Mucosa of descending colon (tissue), 3 donors: Measurements from ENCODE around the gene ISL2. TPM values are rescaled to one million over a fixed set of nuclear protein-coding genes. Genes with fewer than 3 reads are reported as not detected.
"Not testable (repeated sequence)": the region's sequence is repeated elsewhere in the genome, so short reads cannot be mapped to it uniquely, and the experiment has no call there.

Experiments
- ATAC-seq: fragments of 200-7000 bp; cut with Tn5 transposase; one replicate; pipeline ENCODE4 v1.9.1; 2020; ENCODE audit warnings: mild to moderate bottlenecking, moderate library complexity
- DNase-seq, 3 donors: peaks; one replicate each; pipeline ENCODE4 v3.0.0-alpha.2; 2020
- H3K36me3 ChIP-seq: fragments of 200-600 bp; one replicate; pipeline ENCODE4 v1.8.0; 2021; ENCODE audit warnings: low read depth, mild to moderate bottlenecking
- H3K4me1 ChIP-seq: fragments of 200-600 bp; one replicate; pipeline ENCODE4 v1.8.0; 2021; ENCODE audit warnings: low read depth, mild to moderate bottlenecking
- H3K4me3 ChIP-seq: fragments of 200-600 bp; one replicate; pipeline ENCODE4 v1.8.0; 2021; ENCODE audit warnings: mild to moderate bottlenecking
- H3K9me3 ChIP-seq: fragments of 200-600 bp; one replicate; pipeline ENCODE4 v1.8.0; 2021; ENCODE audit warnings: mild to moderate bottlenecking
- intact Hi-C, 2 donors: fragments of 100-400 bp; cut with DNase I in 1 of 2; cut with micrococcal nuclease in 1 of 2; formaldehyde crosslinking; loops; one replicate each; pipeline versions ENCODE4 v1.11.0 to v1.11.1; 2022; cut with DNase I, micrococcal nuclease
- long read RNA-seq, 2 donors: library from polyadenylated mRNA; unstranded; transcript quantifications; one replicate each; pipeline ENCODE4 v2.0.0, GENCODE V29; 2019 to 2021
- total RNA-seq, 3 donors: library from RNA; stranded (reverse); fragmentation: NEBNext Ultra II Directional in 2 of 3; extraction: Animal tissue kit (Norgen Biotek cat#: 25700) in 2 of 3; gene quantifications; one replicate each; pipeline versions ENCODE4 v1.2.1 to v1.2.4, GENCODE V29; 2021 to 2023
- TF ChIP-seq, protein P1 (sequence below): fragments of 200-600 bp; IDR thresholded peaks from one replicate; pipeline ENCODE4 v1.8.0; 2022; ENCODE audit warnings: antibody characterized with exemption, mild to moderate bottlenecking
- donor health status: DM: no; HTN: no; CAD: no; lungs with moderate emphysema.
- donor health status: DM: no; HTN: no; CAD: no.
- donor health status: DM: no; HTN: yes; CAD: no.

ISL2 gene
- total RNA-seq = 1 to 10 TPM in 1 of 3 donors, under 1 TPM in 2; 0.51 to 2.1 (median 0.87) TPM
- long read RNA-seq, donor 1, partial matches to known transcripts = 1 of 5 reads
- long read RNA-seq, donor 1, other reads (novel, unspliced or antisense) = 1 of 5 reads
- long read RNA-seq, donor 2 = 0 reads

GRCh38 chr15:76336254-76337058 lies at the start of gene ISL2:
ISL2 (plus strand) TSS chr15:76336773; CDS start chr15:76336884, 111 bp downstream.
- Histone ChIP-seq H3K4me3 (no peak within 1 kb of the TSS), H3K4me1 (peaks cover 38% of the 10 kb centered on the region), H3K9me3 (no peaks in the 10 kb centered on the region), H3K36me3 (no peaks in the 10 kb centered on the region)
- TF ChIP-seq, protein P1, sequence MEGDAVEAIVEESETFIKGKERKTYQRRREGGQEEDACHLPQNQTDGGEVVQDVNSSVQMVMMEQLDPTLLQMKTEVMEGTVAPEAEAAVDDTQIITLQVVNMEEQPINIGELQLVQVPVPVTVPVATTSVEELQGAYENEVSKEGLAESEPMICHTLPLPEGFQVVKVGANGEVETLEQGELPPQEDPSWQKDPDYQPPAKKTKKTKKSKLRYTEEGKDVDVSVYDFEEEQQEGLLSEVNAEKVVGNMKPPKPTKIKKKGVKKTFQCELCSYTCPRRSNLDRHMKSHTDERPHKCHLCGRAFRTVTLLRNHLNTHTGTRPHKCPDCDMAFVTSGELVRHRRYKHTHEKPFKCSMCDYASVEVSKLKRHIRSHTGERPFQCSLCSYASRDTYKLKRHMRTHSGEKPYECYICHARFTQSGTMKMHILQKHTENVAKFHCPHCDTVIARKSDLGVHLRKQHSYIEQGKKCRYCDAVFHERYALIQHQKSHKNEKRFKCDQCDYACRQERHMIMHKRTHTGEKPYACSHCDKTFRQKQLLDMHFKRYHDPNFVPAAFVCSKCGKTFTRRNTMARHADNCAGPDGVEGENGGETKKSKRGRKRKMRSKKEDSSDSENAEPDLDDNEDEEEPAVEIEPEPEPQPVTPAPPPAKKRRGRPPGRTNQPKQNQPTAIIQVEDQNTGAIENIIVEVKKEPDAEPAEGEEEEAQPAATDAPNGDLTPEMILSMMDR = no peak
- ATAC-seq (peak; percentile 41), DNase-seq (peak; percentile 73 to 87 (median 79))
- intact Hi-C loops = loop anchor here in 1 of 2 donors (10.0 kb wide), 1 partner anchor 152 kb away; no protein-coding TSS in a partner anchor

DNA sequence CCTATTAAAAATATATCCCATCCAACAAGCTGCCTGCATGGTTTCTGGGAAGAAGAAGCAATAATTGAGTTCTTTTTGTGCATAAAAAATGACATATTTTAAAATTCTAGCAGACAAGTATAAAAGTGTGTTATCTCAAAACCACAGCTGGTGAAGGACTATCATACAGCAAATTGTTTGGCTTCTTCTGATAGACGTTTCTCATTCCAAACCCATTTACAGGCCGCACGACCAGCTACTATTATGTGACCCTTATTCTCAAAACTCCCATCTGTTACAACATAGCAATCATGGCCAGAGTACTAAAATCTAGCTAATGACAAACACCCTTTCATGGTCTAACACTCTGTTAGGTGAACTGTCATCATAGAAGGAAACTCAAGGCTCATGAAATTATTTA lies 47.0 kb upstream of the ISL2 start:
- no peak overlapping the region for H3K4me3 ChIP-seq
- H3K4me1 ChIP-seq = no peaks in the 10 kb centered on the region
- DNase-seq (no peak), ATAC-seq (no peak)
- no peaks in the 10 kb centered on the region for H3K36me3 ChIP-seq
- intact Hi-C loops = no loop called here
- H3K9me3 ChIP-seq = no peaks in the 10 kb centered on the region
- TF ChIP-seq, protein P1 = no peak

- intact Hi-C loops = no loop called here
- H3K4me1 ChIP-seq = no peaks in the 10 kb centered on the region
- ATAC-seq (no peak), DNase-seq (no peak)
- no peaks in the 10 kb centered on the region for H3K36me3 ChIP-seq
- no peaks in the 10 kb centered on the region for H3K9me3 ChIP-seq
- no peak overlapping the region for H3K4me3 ChIP-seq
- TF ChIP-seq, protein P1 = no peak
Observed at GRCh38 chr15:76293361-76293760, 43.2 kb upstream of the ISL2 start.

GRCh38 chr15:76294463-76294862 lies 42.1 kb upstream of the ISL2 start:
- H3K9me3 ChIP-seq, H3K4me1 ChIP-seq, H3K4me3 ChIP-seq, intact Hi-C loops, DNase-seq, H3K36me3 ChIP-seq, ATAC-seq: not testable (repeated sequence)

- TF ChIP-seq, protein P1 = no peak
- H3K4me3 ChIP-seq = no peak overlapping the region
- DNase-seq (no peak), ATAC-seq (no peak)
- no peaks in the 10 kb centered on the region for H3K36me3 ChIP-seq
- H3K4me1 ChIP-seq = no peaks in the 10 kb centered on the region
- intact Hi-C loops = no loop called here
- no peaks in the 10 kb centered on the region for H3K9me3 ChIP-seq
Observed at GRCh38 chr15:76296849-76297248, 39.7 kb upstream of the ISL2 start.

DNA sequence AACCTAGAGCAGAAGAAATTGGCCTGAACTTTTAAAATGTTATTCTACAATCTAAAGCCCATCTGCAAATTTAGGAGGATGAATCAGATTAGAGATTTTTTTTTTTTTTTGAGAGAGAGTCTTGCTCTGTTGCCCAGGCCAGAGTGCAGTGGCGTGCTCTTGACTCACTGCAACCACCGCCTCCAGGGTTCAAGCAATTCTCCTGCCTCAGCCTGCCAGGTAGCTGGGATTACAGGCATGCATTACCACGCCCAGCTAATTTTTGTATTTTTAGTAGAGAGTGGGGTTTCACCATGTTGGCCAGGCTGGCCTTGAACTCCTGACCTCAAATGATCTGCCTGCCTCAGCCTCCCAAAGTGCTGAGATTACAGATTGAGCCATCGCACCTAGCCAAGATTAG lies 38.6 kb upstream of the ISL2 start:
- intact Hi-C loops, H3K9me3 ChIP-seq, H3K4me1 ChIP-seq, ATAC-seq, H3K4me3 ChIP-seq, DNase-seq, H3K36me3 ChIP-seq: not testable (repeated sequence)
